RCC 7860 (cell line): ENCODE measurements around the gene AGPS.

ENCODE experiments used
- DNase-seq: peaks from one replicate; pipeline ENCODE4 v3.0.0-alpha.2; 2015; ENCODE audit warnings: low spot score
- FAIRE-seq: peaks from 2 replicates; lab custom pipeline; 2012; peaks lifted over from hg19 to GRCh38; lab: Jason Lieb, UNC

The AGPS gene

DNA sequence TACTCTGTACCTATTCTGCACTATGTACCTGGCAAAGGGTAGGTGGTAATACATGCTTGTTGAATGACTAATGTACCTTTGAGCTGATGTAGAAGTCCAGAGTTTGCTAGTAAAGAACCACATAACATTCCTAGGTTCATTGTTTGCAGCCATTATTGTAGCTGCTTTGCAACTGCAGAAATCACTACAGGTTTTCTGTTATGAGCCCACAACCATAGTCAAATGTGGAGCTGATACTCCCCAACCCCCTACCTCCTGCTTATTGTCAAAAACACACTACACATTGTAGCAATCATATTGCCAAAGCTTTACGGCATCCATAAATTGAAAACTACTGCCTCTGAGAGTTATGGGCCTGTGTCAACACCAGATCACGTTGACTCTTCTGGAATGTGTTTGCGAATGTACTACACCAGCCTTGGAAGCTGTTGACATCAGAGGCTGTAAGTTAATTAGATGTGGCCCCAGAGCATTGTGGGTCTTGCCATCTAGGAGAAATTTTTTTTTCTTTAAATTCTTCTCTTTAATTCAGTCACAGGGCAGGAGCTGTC lies 187.0 kb downstream of the AGPS start:
- FAIRE-seq (no peak), DNase-seq (no peak)

DNA sequence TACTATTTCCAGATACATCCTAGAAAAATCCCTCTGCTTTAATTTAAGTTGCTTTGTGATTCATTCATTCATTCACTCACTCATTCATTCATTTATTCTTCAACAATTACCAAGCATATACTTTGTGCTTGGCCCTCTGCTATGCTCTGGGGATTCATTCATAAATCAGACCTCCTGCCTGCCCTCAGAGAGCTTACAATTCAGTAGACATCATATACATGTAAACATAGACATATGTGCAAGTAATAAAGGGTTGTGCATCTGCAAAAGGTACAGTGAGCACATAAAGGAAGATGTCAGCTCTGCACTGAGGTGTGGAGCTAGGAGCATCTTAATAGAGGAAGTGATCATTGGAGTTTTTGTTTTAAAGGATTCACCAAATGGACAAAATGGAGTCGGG lies 189.4 kb downstream of the AGPS start:
- FAIRE-seq (no peak), DNase-seq (no peak)

DNA sequence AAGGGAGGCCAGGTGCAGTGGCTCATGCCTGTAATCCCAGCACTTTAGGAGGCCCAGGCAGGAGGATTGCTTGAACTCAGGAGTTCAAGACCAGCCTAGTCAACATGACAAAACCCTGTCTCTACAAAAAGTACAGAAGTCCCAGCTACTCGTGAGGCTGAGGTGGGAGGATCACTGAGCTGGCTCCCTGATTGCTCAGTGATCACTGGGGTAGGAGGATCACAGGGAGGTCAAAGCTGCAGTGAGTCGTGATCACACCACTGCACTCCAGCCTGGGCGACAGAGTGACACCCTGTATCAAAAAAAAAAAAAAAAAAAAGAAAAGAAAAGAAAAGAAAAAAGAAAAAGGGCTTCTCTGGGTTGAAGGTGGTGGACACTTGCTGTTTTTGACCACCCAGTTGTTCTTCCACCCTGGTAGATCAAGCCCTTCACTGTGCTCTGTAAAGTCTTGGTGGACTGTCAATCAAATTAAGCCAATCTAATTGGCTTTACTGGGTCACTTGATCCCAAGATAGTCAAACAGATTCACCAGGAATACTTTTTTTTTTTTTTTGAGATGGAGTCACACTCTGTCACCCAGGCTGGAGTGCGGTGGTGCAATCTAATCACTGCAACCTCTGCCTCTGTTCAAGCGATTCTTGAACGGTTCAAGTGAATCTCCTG lies 191.6 kb downstream of the AGPS start:
- DNase-seq (no peak), FAIRE-seq (no peak)

DNA sequence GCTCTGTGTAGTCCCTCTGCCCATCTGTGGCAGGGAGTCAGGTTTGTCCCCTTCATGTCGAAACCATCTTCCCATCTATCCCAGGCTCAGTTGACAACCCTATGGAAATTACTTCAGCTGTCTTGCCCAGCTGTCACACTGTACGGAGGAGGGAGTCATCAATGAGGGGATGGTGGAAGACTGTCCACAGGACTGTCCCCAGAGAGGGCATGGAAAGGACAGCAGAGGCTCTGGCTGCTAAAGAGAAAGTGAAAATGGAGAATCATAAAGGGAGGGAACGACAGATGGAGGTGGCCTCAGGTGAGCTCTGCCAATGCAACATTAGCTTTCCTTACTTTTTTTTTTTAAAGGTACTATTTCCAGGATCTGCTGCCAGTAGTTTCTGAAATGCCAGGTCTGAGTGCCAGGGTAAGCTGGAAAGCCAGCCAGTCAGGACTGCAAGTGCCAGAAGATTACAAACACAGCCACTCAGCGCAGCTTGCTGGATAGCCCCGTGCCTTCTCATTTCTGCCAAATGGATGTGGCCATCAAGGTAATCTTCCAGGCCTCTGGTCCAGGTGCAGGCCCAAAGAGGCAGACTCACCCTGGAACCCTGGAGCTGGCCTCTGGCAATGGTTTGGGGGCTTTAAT lies 192.8 kb downstream of the AGPS start:
- no peak for FAIRE-seq
- no peak for DNase-seq

DNA sequence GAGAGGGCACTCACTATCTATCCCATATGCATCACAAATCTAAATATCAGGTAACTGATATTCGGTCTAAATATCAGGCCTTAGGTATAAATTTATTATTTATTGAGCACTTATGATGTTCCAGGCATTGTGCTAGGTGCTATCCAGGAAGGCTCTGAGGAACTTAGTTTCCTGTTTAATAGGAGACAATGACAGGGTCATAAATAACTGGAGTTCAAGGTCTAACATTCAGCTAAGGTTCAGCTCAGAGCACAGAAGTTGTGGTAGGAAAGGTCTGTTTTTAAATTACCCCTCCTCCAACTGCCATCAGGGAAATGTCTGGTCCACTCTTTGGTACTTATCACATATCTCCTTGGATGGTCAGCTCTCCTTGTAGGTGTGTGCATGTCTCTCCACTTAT lies 193.6 kb downstream of the AGPS start:
- FAIRE-seq (no peak), DNase-seq (no peak)

DNA sequence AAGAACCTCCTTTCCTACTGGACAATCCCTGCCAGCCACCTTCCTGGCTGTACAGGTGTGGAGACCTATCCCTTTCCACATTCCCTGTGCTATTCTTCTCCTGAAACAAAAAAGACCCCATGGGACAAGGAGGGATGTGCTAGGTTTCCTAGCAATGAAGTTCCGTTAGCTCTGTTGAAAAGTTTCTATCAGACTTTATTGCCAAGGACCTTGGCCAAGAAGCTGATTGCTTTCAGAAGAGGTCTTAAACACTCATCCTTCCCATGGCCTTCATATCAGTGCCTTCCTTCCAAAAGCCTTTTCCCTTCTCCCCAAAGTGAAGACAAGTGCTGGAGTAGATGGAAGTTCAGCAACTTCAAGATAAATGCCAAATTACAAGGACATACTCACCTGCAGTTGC lies 194.8 kb downstream of the AGPS start:
- DNase-seq (no peak), FAIRE-seq (no peak)

DNA sequence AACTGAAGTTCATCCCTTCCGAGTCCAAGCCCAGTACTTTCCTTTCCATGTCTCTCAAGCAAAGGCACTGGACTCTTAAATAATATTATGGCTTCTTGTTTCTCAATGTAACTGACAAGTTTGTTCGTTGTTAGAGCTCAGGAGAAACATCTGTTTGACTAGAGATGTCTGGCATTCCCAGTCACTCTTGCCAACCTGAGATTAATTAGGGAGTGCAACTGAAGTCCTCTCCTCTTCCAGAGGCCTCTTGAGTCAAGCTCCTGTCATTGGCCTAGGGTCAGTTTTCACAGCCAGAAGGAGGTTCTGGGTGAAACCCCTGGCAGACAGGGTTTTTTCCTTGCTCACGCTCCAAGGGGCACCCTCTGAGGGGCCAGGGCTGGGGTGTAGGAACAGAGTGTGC lies 196.1 kb downstream of the AGPS start:
- FAIRE-seq: no peak
- DNase-seq: no peak

DNA sequence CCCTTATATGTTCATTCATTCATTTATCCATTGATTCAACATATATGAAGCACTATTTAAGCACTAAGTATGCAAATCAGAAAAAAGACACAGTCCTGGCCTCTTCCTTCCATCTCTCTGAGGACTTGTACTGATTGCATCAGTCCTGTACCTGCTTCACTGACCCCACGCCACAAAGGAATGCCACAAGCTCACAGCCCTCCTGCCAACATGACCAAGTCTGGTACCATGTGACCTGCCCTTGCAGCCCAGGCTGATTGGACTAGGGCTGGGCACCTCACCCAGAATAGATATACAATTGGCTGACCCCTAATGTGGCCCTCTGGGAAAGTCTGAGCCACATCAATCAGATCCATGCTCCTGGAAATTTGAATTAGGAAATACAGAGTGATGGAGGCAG lies 196.6 kb downstream of the AGPS start:
- DNase-seq: no peak
- no peak for FAIRE-seq

DNA sequence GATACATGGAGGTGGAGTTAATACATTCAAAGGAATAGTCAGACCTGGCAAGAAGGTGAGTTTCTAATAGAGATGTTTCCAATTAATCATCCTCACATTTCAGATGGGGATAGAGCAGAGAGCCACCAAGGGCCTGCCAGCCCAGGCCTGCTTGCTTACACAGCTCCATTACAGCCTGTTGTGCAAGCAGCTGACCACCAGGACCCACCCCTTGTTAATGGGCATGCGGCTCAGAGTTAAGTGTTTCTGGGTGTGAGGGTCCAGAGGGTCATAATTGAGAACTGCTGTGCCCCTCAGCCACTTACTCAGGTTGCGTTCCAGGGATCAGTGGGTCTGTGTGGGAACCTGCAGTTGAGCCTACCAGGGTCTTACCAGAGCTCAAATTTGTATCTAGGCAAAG lies 199.8 kb downstream of the AGPS start:
- DNase-seq (no peak), FAIRE-seq (no peak)

DNA sequence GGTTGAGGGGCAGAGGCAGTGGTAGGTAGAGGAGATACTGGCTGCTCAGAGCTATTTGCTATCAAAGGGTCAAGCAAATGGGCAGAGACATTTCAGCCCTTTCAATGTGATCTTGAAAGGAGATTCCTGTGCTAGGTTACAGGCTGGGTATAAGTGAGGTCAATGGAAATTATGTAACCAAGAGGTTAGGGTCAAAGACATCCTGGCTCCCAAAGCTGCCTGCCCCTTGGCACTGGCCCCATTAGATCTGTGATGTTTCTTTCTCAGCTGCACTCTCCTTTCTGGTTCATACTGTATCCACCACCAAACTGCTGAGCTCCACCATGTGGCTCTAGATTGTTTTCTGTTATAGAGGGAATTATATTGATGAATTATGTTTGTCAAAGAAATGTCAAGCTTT lies 200.4 kb downstream of the AGPS start:
- no peak for FAIRE-seq
- DNase-seq: no peak

DNA sequence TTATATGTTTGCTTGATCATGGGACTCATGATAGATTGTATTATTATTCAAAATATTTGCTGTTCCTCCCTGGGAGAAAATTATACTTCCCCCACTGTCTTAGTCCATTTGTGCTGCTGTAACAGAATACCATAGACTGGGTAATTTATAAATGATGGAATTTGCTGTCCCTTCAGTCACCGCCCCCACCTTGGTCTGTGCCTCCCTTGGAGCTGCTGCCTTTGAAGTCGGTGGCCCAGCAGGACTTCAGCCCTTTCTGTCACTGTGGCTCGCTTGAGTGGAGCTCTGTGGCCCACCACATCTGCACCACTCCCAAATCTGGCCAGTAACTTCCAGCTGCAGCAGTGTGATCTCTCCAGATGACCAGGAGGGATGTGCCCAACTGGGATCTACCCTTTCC lies 200.8 kb downstream of the AGPS start:
- FAIRE-seq: no peak
- DNase-seq: no peak
